Measurements from ENCODE around the gene CARD11. TPM values are rescaled to one million over a fixed set of nuclear protein-coding genes. Genes with fewer than 3 reads are reported as not detected.

The CARD11 gene
- polyA plus RNA-seq, 1 experiment, result 1.2 TPM

GRCh38 chr7:3020416-3020815 lies 23.3 kb downstream of the CARD11 start:
- ChIA-PET POLR2A (no interaction called here), CTCF (no interaction called here)
- no peak for DNase-seq (ENCODE audit: low read depth, low spot score)
- Histone ChIP-seq H3K9me3 (ENCODE audit: control insufficient read depth, insufficient read depth, low read length) (peaks cover 2% of the 10 kb centered on the region; the same call in 1 of the 2 replicates), H3K27ac (ENCODE audit: low read depth, low read length) (no peak overlapping the region), H3K27me3 (ENCODE audit: control insufficient read depth, insufficient read depth, low read length) (no peaks in the 10 kb centered on the region), H3K4me3 (ENCODE audit: low read depth, low read length) (no peak overlapping the region)
- no peak for TF ChIP-seq CTCF (IDR thresholded peaks at IDR 0.05; ENCODE audit: low read depth, low read length)

GRCh38 chr7:3019801-3020200 lies 23.9 kb downstream of the CARD11 start:
- CTCF ChIA-PET, result interaction anchor here (0.5 kb wide), 1 partner anchor 119 kb away, joined by 4 read pairs; no protein-coding TSS in a partner anchor
- no peak for TF ChIP-seq CTCF (IDR thresholded peaks at IDR 0.05; ENCODE audit: low read depth, low read length)
- H3K9me3 ChIP-seq (ENCODE audit: control insufficient read depth, insufficient read depth, low read length), result peaks cover 2% of the 10 kb centered on the region; the same call in 1 of the 2 replicates

DNA sequence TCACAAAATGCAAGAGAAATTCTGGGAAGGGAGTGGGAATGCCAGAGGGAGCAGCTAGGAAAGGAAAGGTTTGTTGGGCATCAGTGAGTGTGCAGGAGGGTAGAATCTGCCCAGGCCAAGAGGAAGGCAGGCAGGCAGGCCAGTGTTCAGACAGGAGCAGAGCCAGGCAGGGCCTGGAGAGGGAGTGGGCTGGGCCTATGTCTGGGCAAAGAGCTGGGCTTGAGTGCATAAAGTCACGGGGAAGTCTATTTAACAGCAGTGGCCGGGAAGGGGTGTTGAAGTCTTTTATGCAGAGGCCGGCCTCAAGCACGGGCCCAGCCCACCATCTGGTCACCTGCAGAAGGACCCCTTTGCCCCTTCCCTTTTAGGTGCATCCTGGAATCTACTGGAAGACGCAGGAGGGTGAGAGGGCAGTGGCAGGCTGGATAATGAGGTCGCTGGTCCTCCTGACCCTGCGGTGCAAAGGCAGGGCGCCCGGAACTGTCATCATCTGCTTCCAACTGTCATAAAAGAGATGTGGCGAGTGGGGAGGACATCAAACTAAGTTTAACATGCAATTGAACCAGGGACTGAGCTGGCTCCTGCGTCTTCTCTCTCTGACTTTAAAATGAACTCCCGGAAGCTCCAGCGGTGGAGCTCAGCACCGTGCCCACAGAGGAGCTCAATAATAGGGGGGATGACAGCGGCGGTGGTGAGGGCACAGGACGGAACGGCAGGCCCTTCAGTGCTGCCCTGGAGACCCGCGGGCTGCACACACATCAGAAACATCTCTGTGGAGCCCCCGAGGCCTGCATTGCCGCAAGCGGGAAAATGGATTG lies 29.5 kb downstream of the CARD11 start:
- Histone ChIP-seq H3K27ac (ENCODE audit: low read depth, low read length) (no peak overlapping the region), H3K27me3 (ENCODE audit: control insufficient read depth, insufficient read depth, low read length) (no peaks in the 10 kb centered on the region), H3K4me3 (ENCODE audit: low read depth, low read length) (no peak overlapping the region), H3K9me3 (ENCODE audit: control insufficient read depth, insufficient read depth, low read length) (no peaks in the 10 kb centered on the region; the same call in 1 of the 2 replicates)
- DNase-seq (ENCODE audit: low read depth, low spot score), result no peak
- ChIA-PET CTCF (no interaction called here), POLR2A (no interaction called here)
- no peak for TF ChIP-seq CTCF (IDR thresholded peaks at IDR 0.05; ENCODE audit: low read depth, low read length)

More at GRCh38 chr7:3019801-3020200, 23.9 kb downstream of the CARD11 start:
- H3K27ac ChIP-seq (ENCODE audit: low read depth, low read length), result no peak overlapping the region
- POLR2A ChIA-PET, result no interaction called here
- no peak for DNase-seq (ENCODE audit: low read depth, low spot score)
- no peaks in the 10 kb centered on the region for H3K27me3 ChIP-seq (ENCODE audit: control insufficient read depth, insufficient read depth, low read length)
- no peak overlapping the region for H3K4me3 ChIP-seq (ENCODE audit: low read depth, low read length)

GRCh38 chr7:3011211-3011852 lies 32.3 kb downstream of the CARD11 start:
- CTCF ChIA-PET, result no interaction called here
- Histone ChIP-seq H3K27ac (ENCODE audit: low read depth, low read length) (no peak overlapping the region), H3K27me3 (ENCODE audit: control insufficient read depth, insufficient read depth, low read length) (no peaks in the 10 kb centered on the region), H3K9me3 (ENCODE audit: control insufficient read depth, insufficient read depth, low read length) (no peaks in the 10 kb centered on the region; the same call in 1 of the 2 replicates), H3K4me3 (ENCODE audit: low read depth, low read length) (no peak overlapping the region)
- TF ChIP-seq CTCF (IDR thresholded peaks at IDR 0.05; ENCODE audit: low read depth, low read length), result no peak
- no peak for DNase-seq (ENCODE audit: low read depth, low spot score)
- POLR2A ChIA-PET, result no interaction called here

DNA sequence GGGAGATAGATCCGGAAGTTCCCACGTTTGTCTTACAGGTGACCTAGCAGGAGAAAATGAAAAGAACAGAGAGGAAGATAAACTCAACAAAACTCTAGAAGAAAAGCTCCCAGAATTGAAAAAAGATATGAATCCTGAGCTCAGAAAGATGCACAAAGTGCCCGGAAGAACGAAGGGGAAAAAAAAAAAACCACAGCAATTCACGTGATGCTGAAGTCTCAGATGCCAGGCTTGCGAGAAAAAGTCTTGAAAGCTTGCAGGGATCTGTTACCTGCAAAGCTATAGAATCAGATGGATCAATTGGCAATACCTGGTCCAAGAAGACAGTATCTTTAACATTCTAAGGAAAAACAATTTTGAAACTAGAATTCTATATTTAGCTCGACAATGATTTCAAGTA lies 33.5 kb downstream of the CARD11 start:
- ChIA-PET POLR2A (no interaction called here), CTCF (interaction anchor here (0.6 kb wide), 1 partner anchor 56 kb away, joined by 3 read pairs; no protein-coding TSS in a partner anchor)
- Histone ChIP-seq H3K27ac (ENCODE audit: low read depth, low read length) (no peak overlapping the region), H3K27me3 (ENCODE audit: control insufficient read depth, insufficient read depth, low read length) (no peaks in the 10 kb centered on the region), H3K4me3 (ENCODE audit: low read depth, low read length) (no peak overlapping the region), H3K9me3 (ENCODE audit: control insufficient read depth, insufficient read depth, low read length) (no peaks in the 10 kb centered on the region; the same call in 1 of the 2 replicates)
- TF ChIP-seq CTCF (IDR thresholded peaks at IDR 0.05; ENCODE audit: low read depth, low read length), result no peak
- no peak for DNase-seq (ENCODE audit: low read depth, low spot score)
